ENCODE results near the gene EXOSC1. TPM values are rescaled to one million over a fixed set of nuclear protein-coding genes. Genes with fewer than 3 reads are reported as not detected.
"Not testable (repeated sequence)": the region's sequence is repeated elsewhere in the genome, so short reads cannot be mapped to it uniquely, and the experiment has no call there.

EXOSC1 gene
- total RNA-seq, 1 donor from 2014 or later, result 37.6 TPM

DNA sequence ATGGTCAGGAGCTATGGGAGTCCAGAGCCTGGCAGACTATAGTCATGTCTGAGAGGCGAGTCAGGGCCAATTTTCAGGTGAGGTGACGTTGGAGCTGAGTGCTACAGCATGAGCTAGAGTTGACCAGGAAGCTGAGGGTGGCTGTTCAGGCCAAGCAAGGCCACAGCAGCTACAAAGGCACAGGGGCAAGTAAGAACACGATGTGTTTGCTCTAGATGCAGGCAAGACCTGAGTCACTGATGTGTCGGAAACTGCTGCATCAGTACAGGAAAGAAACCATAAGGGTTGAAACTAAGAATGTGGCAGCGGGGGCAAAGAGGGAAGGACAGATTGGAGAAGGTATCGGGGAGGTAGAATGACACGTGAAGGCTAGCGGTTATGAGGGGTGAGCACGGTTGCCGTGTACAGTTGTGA is 32.9 kb downstream of the EXOSC1 start:
- Histone ChIP-seq H3K4me1 (peaks cover 17% of the 10 kb centered on the region), H3K27me3 (no peaks in the 10 kb centered on the region), H3K4me3 (no peak overlapping the region), H3K27ac (peak overlapping the region; percentile 68), H3K9me3 (no peaks in the 10 kb centered on the region), H3K36me3 (no peaks in the 10 kb centered on the region)
- intact Hi-C loops (cut with DNase I), result no loop called here
- peak in 1 of 2 donors; percentile 86 for DNase-seq (ENCODE audit: extremely low spot score in 2 of 2)
- TF ChIP-seq, protein P1, sequence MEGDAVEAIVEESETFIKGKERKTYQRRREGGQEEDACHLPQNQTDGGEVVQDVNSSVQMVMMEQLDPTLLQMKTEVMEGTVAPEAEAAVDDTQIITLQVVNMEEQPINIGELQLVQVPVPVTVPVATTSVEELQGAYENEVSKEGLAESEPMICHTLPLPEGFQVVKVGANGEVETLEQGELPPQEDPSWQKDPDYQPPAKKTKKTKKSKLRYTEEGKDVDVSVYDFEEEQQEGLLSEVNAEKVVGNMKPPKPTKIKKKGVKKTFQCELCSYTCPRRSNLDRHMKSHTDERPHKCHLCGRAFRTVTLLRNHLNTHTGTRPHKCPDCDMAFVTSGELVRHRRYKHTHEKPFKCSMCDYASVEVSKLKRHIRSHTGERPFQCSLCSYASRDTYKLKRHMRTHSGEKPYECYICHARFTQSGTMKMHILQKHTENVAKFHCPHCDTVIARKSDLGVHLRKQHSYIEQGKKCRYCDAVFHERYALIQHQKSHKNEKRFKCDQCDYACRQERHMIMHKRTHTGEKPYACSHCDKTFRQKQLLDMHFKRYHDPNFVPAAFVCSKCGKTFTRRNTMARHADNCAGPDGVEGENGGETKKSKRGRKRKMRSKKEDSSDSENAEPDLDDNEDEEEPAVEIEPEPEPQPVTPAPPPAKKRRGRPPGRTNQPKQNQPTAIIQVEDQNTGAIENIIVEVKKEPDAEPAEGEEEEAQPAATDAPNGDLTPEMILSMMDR (IDR thresholded peaks at IDR 0.05), result no peak
- TF ChIP-seq POLR2AphosphoS5 (IDR thresholded peaks at IDR 0.05; ENCODE audit: insufficient read depth in 1 of 2, low read depth in 1 of 2), result peak in 1 of 2 donors; percentile 74

DNA sequence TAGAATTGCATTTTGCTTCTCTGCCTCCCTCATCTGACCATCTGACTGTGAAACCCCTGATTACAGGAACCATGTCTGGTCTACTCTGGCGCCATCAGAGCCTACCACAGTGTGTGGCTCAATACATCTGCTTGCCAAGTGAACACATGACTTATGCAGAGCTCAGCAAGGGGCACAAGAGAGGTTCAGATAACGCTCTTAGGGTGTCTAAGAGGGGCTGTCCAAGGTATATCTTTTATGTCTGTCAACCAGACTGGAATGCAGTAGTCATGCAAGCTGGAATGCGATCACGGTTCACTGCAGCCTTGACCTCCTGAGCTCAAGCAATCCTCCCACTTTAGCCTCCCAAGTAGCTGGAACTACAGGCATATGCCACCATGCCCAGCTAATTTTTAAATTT is 34.4 kb downstream of the EXOSC1 start:
- H3K36me3 ChIP-seq, result no peaks in the 10 kb centered on the region
- H3K27ac ChIP-seq, result no peak overlapping the region
- intact Hi-C loops (cut with DNase I), result no loop called here
- H3K27me3 ChIP-seq, result no peaks in the 10 kb centered on the region
- TF ChIP-seq POLR2A (IDR thresholded peaks at IDR 0.05) (no peak), POLR2AphosphoS5 (IDR thresholded peaks at IDR 0.05; ENCODE audit: insufficient read depth in 1 of 2, low read depth in 1 of 2) (no peak)
- TF ChIP-seq, protein P1 (IDR thresholded peaks at IDR 0.05), result no peak
- no peak overlapping the region for H3K4me3 ChIP-seq
- DNase-seq (ENCODE audit: extremely low spot score in 2 of 2), result no peak
- peaks cover 29% of the 10 kb centered on the region for H3K4me1 ChIP-seq
- no peaks in the 10 kb centered on the region for H3K9me3 ChIP-seq

DNA sequence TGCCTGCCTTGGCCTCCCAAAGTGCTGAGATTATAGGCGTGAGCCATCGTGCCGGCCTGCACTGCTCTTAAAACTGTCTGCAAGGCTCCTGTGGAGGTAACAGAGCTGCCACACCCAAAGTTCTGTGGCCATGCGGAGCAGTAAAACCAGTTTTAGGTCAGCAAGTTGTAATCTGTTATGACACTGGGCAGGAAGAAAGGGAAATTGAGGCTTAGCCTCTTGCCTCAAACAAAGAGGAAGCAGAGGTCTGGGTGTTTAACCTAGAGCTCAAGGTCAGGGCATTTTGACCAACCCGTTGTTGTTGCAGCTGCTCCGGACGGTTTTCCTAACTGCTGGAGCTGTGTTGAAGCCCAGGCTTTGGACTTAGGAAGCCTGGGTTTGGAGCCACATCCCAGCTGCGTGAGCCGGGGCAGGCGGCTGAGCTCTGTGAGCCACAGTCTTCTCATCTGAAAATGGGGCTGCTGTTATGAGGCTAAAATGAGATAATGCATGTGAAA is 37.3 kb downstream of the EXOSC1 start:
- intact Hi-C loops (cut with DNase I), result no loop called here
- no peaks in the 10 kb centered on the region for H3K9me3 ChIP-seq
- H3K27ac ChIP-seq, result peak overlapping the region; percentile 13
- no peak for DNase-seq (ENCODE audit: extremely low spot score in 2 of 2)
- no peak overlapping the region for H3K4me3 ChIP-seq
- H3K4me1 ChIP-seq, result peaks cover 28% of the 10 kb centered on the region
- TF ChIP-seq POLR2AphosphoS5 (IDR thresholded peaks at IDR 0.05; ENCODE audit: insufficient read depth in 1 of 2, low read depth in 1 of 2), result peak in 1 of 2 donors; percentile 74
- no peak for TF ChIP-seq POLR2A (IDR thresholded peaks at IDR 0.05)
- no peaks in the 10 kb centered on the region for H3K27me3 ChIP-seq
- H3K36me3 ChIP-seq, result no peaks in the 10 kb centered on the region

DNA sequence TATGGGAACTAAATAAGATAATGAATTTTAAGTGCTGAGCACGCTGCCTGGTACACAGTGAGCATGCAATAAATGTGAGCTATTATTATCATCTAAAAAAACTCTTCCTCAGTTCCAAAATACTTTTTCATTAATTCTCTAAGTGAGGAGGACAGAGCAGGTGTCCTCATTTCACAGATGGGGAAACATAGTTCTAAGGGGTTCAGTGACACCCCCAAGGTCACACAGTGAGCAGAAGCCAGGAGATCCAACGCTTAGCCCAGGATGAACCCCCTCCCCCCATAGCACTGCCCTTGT is 37.9 kb downstream of the EXOSC1 start:
- intact Hi-C loops (cut with DNase I), result no loop called here
- Histone ChIP-seq H3K27me3 (no peaks in the 10 kb centered on the region), H3K36me3 (no peaks in the 10 kb centered on the region), H3K4me3 (no peak overlapping the region), H3K4me1 (peaks cover 23% of the 10 kb centered on the region), H3K27ac (peak overlapping the region; percentile 53), H3K9me3 (no peaks in the 10 kb centered on the region)
- no peak for DNase-seq (ENCODE audit: extremely low spot score in 2 of 2)
- no peak for TF ChIP-seq POLR2AphosphoS5 (IDR thresholded peaks at IDR 0.05; ENCODE audit: insufficient read depth in 1 of 2, low read depth in 1 of 2)
- TF ChIP-seq, protein P1 (IDR thresholded peaks at IDR 0.05), result no peak

DNA sequence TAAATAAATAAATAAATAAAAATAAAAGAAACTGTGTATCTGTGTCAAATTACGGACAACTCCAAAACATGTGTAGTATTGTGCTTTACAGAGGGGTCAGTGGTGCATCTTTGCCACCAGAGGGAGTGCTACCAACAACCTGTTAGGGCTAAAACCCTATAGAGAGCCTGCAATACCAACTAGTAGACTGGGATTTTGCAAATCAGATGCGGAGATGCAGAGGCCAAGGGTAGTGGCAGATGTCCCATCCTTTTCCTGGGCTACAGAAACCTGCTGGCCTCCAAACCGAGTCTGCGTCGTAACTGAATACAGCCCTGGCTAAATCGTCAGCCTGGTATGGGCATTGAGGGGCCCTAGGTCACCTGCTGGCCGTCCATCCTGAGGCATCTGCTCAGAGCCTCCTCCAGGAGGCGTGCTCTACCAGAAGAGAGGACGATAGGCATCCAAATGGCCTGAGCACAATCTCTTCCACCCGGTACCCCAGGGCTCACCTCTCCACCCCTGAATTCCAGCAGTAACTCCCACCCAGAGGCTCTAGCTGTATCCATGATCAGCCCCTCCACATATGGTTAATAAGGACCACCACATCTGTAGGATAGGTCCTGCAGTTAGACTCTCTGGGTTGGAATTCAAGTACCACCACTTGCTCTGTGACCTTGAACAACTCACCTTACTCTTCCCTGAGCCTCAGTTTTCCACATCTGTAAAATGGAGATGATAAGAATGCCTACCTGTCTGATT is 38.4 kb downstream of the EXOSC1 start:
- TF ChIP-seq, protein P1 (IDR thresholded peaks at IDR 0.05), result peak; percentile 47 to 83 (median 76)
- TF ChIP-seq POLR2A (IDR thresholded peaks at IDR 0.05), result no peak
- intact Hi-C loops (cut with DNase I), result no loop called here
- Histone ChIP-seq H3K4me1 (peaks cover 23% of the 10 kb centered on the region), H3K4me3 (no peak overlapping the region), H3K36me3 (no peaks in the 10 kb centered on the region), H3K9me3 (no peaks in the 10 kb centered on the region), H3K27me3 (no peaks in the 10 kb centered on the region), H3K27ac (peak overlapping the region; percentile 18)
- DNase-seq (ENCODE audit: extremely low spot score in 2 of 2), result no peak

DNA sequence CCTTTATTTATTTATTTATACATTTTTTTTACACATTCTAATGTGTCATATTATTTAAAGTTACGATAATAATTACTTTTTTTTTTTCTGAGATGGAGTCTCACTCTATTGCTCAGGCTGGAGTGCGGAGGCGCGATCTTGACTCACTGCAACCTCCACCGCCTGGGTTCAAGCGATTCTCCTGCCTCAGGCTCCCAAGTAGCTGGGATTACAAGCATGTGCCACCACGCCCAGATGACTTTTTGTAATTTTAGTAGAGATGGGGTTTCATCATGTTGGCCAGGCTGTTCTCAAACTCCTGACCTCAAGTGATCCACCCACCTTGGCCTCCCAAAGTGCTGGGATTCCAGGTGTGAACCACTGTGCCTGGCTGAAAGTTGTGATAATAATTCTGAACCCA is 39.3 kb downstream of the EXOSC1 start:
- Histone ChIP-seq H3K4me1 (peaks cover 19% of the 10 kb centered on the region), H3K27ac (peak overlapping the region; percentile 18)
- DNase-seq (ENCODE audit: extremely low spot score in 2 of 2); H3K4me3 ChIP-seq; intact Hi-C loops (cut with DNase I); H3K9me3 ChIP-seq; H3K27me3 ChIP-seq; H3K36me3 ChIP-seq: not testable (repeated sequence)

Data from vagina (tissue), 2 donors.